K562 (cell line): ENCODE measurements around the gene C1orf74. TPM values are rescaled to one million over a fixed set of nuclear protein-coding genes. Genes with fewer than 3 reads are reported as not detected.

ENCODE experiments used
- ATF3 ChIP-seq, 2 experiments: fragments of 450-650 bp in 1 of 2; sonication (generic) in 1 of 2; formaldehyde crosslinking in 1 of 2; IDR thresholded peaks in 1 of 2; conservative IDR thresholded peaks in 1 of 2; 2 replicates each; pipeline versions ENCODE4 v1.6.1 to v1.8.1; 2016 to 2023; ENCODE audit warnings: mild to moderate bottlenecking in 2 of 2, moderate library complexity in 2 of 2, inconsistent platforms in 1 of 2, missing genetic modification reagents in 1 of 2
- BACH1 ChIP-seq: fragments of 200-800 bp; sonication (Bioruptor generic); IDR thresholded peaks from 2 replicates; pipeline ENCODE4 v1.6.1; 2016; ENCODE audit warnings: missing genetic modification characterization, missing compliant biosample characterization
- CAMTA2 ChIP-seq: fragments of 250-450 bp; sonication (Bioruptor Pico); conservative IDR thresholded peaks from 2 replicates; pipeline ENCODE4 v1.5.1; 2022
- CBFA2T3 ChIP-seq: fragments of 450-650 bp; IDR thresholded peaks from 2 replicates; pipeline ENCODE4 v1.6.1; 2017
- COPS2 ChIP-seq: fragments of 450-650 bp; conservative IDR thresholded peaks from 2 replicates; pipeline ENCODE4 v1.6.1; 2016; ENCODE audit warnings: mild to moderate bottlenecking, moderate library complexity
- DIDO1 ChIP-seq: fragments of 450-650 bp; IDR thresholded peaks from 2 replicates; pipeline ENCODE4 v1.6.1; 2016; ENCODE audit warnings: low read depth, missing biosample characterization, missing genetic modification characterization
- HES1 ChIP-seq: fragments of 450-650 bp; IDR thresholded peaks from 2 replicates; pipeline ENCODE4 v1.6.1; 2016; ENCODE audit warnings: low read depth, mild to moderate bottlenecking, moderate library complexity
- MBD2 ChIP-seq: sonication (generic); IDR thresholded peaks from 2 replicates; pipeline ENCODE4 v1.6.1; 2016; ENCODE audit warnings: low read depth, borderline replicate concordance
- MLX ChIP-seq, 2 experiments: fragments of 450-650 bp in 1 of 2; sonication (generic) in 1 of 2; formaldehyde crosslinking; conservative IDR thresholded peaks; 2 replicates each; pipeline versions ENCODE4 v1.4.0 to v1.8.1; 2020 to 2022; ENCODE audit warnings: mild to moderate bottlenecking in 1 of 2, missing genetic modification reagents in 1 of 2
- NCOA2 ChIP-seq, 2 experiments: fragments of 450-650 bp; IDR thresholded peaks; 2 replicates each; pipeline ENCODE4 v1.6.1; 2018; ENCODE audit warnings: mild to moderate bottlenecking in 2 of 2, moderate library complexity in 1 of 2; ENCODE audit not compliant: partially characterized antibody in 2 of 2
- NR0B1 ChIP-seq: fragments of 450-650 bp; IDR thresholded peaks from one replicate; pipeline ENCODE4 v1.6.1; 2018; ENCODE audit warnings: mild to moderate bottlenecking, moderate library complexity; ENCODE audit not compliant: partially characterized antibody
- PKNOX1 ChIP-seq: fragments of 450-650 bp; IDR thresholded peaks from 2 replicates; pipeline ENCODE4 v1.6.1; 2016
- PTTG1 ChIP-seq: fragments of 450-650 bp; IDR thresholded peaks from 2 replicates; pipeline ENCODE4 v1.6.1; 2016; ENCODE audit warnings: low read depth, mild to moderate bottlenecking, missing genetic modification characterization, missing compliant biosample characterization
- ZMIZ1 ChIP-seq, 2 experiments: fragments of 150-350 bp in 1 of 2; IDR thresholded peaks; 2 replicates each; pipeline ENCODE4 v1.6.1; 2012 to 2016; ENCODE audit warnings: low read depth in 2 of 2, low read length in 2 of 2, mild to moderate bottlenecking in 1 of 2, moderate library complexity in 1 of 2
- ZNF316 ChIP-seq: fragments of 450-650 bp; IDR thresholded peaks from 2 replicates; pipeline ENCODE4 v1.6.1; 2016
- ZNF431 ChIP-seq: sonication (generic); formaldehyde crosslinking; IDR thresholded peaks from 2 replicates; pipeline ENCODE4 v1.8.0; 2022; ENCODE audit warnings: mild to moderate bottlenecking, missing genetic modification reagents
- ZNF507 ChIP-seq: conservative IDR thresholded peaks from 2 replicates; pipeline ENCODE4 v1.6.1; 2017; ENCODE audit warnings: missing genetic modification characterization, missing compliant biosample characterization
- ZNF584 ChIP-seq: fragments of 200-800 bp; sonication (Bioruptor generic); IDR thresholded peaks from 2 replicates; pipeline ENCODE4 v1.6.1; 2016; ENCODE audit warnings: low read depth, mild to moderate bottlenecking, missing genetic modification characterization, missing compliant biosample characterization
- polyA plus RNA-seq, 8 experiments: library from polyadenylated mRNA; depleted of rRNA in 4 of 8; stranded (reverse) in 5 of 8; unstranded in 3 of 8; fragments of >200 nt; fragmentation: Nextera tagmentation in 2 of 8; fragmentation: Illumina TruSeq in 1 of 8; extraction: Ambion mirVana in 2 of 8; extraction: Trizol in 1 of 8; gene quantifications; 2 replicates each; pipeline versions ENCODE4 v1.2.1 to v1.2.3, GENCODE V29; 2011 to 2014; ENCODE audit warnings: inconsistent platforms in 1 of 8, missing spikeins in 1 of 8
- total RNA-seq, 7 experiments: library from RNA; depleted of rRNA in 6 of 7; stranded (reverse); fragments of >200 nt in 6 of 7; fragmentation: Illumina TruSeq in 2 of 7; extraction: Trizol in 2 of 7; gene quantifications; 2 replicates each; pipeline versions ENCODE4 v1.2.1 to v1.2.3, GENCODE V29; 2011 to 2021; ENCODE audit warnings: low replicate concordance in 1 of 7

Gene C1orf74
- total and polyA plus RNA-seq, 9 of the 15 experiments (the other 6 are each of a cell fraction or from before 2014, with no cell fraction given) = 4.0 to 7.6 (median 5.7) TPM

GRCh38 chr1:209746451-209747165 is 37.8 kb downstream of the C1orf74 start (continued):
- TF ChIP-seq ATF3 (IDR thresholded peaks at IDR 0.05) = peak; percentile 66
- no peak for TF ChIP-seq ATF3 (CRISPR knock-in tag; conservative IDR thresholded peaks at IDR 0.05)
- TF ChIP-seq MBD2 = no peak
- no peak for TF ChIP-seq HES1
- no peak for TF ChIP-seq NCOA2 (IDR thresholded peaks at IDR 0.05; ENCODE audit: partially characterized antibody in 2 of 2)
- TF ChIP-seq COPS2 = no peak
- no peak for TF ChIP-seq PTTG1 (tag)
- no peak for TF ChIP-seq PKNOX1
- no peak for TF ChIP-seq ZMIZ1 (IDR thresholded peaks at IDR 0.05; ENCODE audit: low read depth in 2 of 2, low read length in 2 of 2)
- TF ChIP-seq CAMTA2 (CRISPR knock-in tag) = no peak
- TF ChIP-seq MLX (CRISPR knock-in tag; conservative IDR thresholded peaks at IDR 0.05) = no peak
- no peak for TF ChIP-seq BACH1 (tag)
- TF ChIP-seq ZNF316 = no peak
- TF ChIP-seq ZNF431 (CRISPR knock-in tag) = no peak
- TF ChIP-seq DIDO1 = no peak
- TF ChIP-seq NR0B1 = no peak
- TF ChIP-seq ZNF584 (CRISPR knock-in tag) = 0 out of 2 replicates have a peak, but pooled peaks have one; percentile 36
- TF ChIP-seq ZNF507 (tag) = no peak
- peak; percentile 40 for TF ChIP-seq CBFA2T3
